ENCODE data around the gene UBE2I.

UBE2I gene

GRCh38 chr16:1330260-1330914, 21.0 kb downstream of the UBE2I start:
- no peak for DNase-seq (ENCODE audit: low spot score)
- no peak overlapping the region for H3K27ac ChIP-seq
- ChIA-PET CTCF (interaction anchor here (0.5 to 0.9 kb wide), 6 partner anchors 11 to 470 kb away, joined by 3 read pairs; no protein-coding TSS in a partner anchor), POLR2A (ENCODE audit: low non-redundant PET) (no interaction called here)
- TF ChIP-seq CTCF (conservative IDR thresholded peaks at IDR 0.05; ENCODE audit: low read depth), result peak; percentile 29

- ChIA-PET CTCF (interaction anchor here (0.6 to 0.9 kb wide), 2 partner anchors 34 to 538 kb away, joined by 3 to 6 read pairs; no protein-coding TSS in a partner anchor), POLR2A (ENCODE audit: low non-redundant PET) (no interaction called here)
- no peak overlapping the region for H3K27ac ChIP-seq
- no peak for DNase-seq (ENCODE audit: low spot score)
- TF ChIP-seq CTCF (conservative IDR thresholded peaks at IDR 0.05; ENCODE audit: low read depth), result no peak
Measured at GRCh38 chr16:1330931-1331711, 21.7 kb downstream of the UBE2I start.

GRCh38 chr16:1331712-1332617, 22.5 kb downstream of the UBE2I start:
- DNase-seq (ENCODE audit: low spot score), result peak; percentile 57
- CTCF ChIA-PET, result interaction anchor here (0.5 to 0.9 kb wide), 3 partner anchors 11 to 35 kb away, joined by 3 to 4 read pairs (median 3); no protein-coding TSS in a partner anchor
- POLR2A ChIA-PET (ENCODE audit: low non-redundant PET), result interaction anchor here (0.9 kb wide), 1 partner anchor 9 kb away, joined by 3 read pairs; no protein-coding TSS in a partner anchor
- no peak for TF ChIP-seq CTCF (conservative IDR thresholded peaks at IDR 0.05; ENCODE audit: low read depth)
- H3K27ac ChIP-seq, result no peak overlapping the region

DNA sequence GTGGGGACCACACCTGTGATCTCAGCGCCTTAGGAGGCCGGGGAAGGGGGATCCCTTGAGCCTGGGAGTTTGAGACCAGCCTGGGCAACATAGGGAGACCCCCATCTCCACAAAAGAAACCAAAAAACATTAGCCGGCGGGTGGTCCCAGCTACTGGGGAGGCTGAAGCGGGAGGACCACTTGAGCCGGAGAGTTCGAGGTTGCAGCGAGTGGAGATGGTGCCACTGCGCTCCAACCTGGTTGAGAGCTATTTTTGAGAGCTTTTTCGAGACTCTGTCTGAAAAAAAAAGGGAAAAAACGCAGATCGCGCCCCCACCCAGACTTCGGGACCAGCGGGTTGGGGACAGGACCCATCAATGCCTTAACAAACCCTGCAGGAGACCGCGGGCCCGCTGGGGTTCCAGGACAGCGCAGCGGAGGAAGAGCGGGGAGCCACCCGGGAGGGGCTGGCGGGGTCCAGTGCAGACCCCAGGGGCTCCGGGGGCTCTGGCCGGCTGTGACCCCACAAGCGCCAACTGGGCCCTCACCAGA, 23.2 kb downstream of the UBE2I start:
- ChIA-PET POLR2A (ENCODE audit: low non-redundant PET) (interaction anchor here (0.9 kb wide), 1 partner anchor 9 kb away, joined by 3 read pairs; no protein-coding TSS in a partner anchor), CTCF (interaction anchor here (0.5 kb wide), 1 partner anchor 15 kb away, joined by 3 read pairs; no protein-coding TSS in a partner anchor)
- DNase-seq (ENCODE audit: low spot score), result no peak
- no peak for TF ChIP-seq CTCF (conservative IDR thresholded peaks at IDR 0.05; ENCODE audit: low read depth)
- H3K27ac ChIP-seq, result no peak overlapping the region

DNA sequence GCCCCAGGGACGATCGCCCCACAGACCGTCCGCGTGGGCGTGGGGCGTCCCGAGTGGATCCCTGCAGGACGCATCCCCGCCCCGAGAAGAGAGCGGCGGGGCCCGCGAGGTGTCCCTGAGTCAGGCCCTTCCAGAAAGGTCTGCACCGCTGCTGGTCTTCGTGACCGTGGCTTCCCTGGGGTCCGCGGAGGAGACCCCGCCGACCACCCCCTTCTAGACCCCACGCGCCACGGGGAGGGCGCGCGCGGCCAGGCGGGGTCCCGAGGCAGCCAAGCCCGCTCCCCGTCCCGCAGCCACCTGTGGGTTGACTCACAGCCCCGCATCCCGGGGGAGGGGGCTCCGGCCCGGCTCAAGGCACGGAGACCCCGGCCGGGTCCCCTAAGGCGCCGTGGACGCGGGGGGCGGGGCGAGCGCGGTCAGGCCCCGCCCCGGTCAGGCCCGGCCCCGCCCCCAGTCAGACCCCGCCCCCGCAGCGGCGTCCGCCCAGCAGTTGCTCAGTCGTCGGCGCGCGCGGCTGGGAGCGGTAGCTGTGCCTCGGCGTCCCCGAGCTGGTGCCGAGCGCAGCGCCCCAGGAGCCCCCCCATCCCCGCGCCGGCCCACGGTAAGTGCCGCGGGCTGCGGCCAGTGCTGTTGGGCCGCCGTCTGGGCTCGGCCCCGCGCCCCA, 23.8 kb downstream of the UBE2I start, which contains the start of gene BAIAP3:
TSS of gene BAIAP3 (plus strand) at position 497 of the 664 bp plus-strand sequence. CDS start 4,905 bp downstream, outside the sequence.
- DNase-seq (ENCODE audit: low spot score), result peak; percentile 73
- H3K27ac ChIP-seq, result no peak within 1 kb of the TSS
- ChIA-PET POLR2A (ENCODE audit: low non-redundant PET) (interaction anchor here (0.9 kb wide), 1 partner anchor 10 kb away, joined by 3 read pairs; no protein-coding TSS in a partner anchor), CTCF (no interaction called here)
- no peak for TF ChIP-seq CTCF (conservative IDR thresholded peaks at IDR 0.05; ENCODE audit: low read depth)
